GM18907 (cell line): ENCODE results near the gene ADH4.
"Not testable (repeated sequence)": the region's sequence is repeated elsewhere in the genome, so short reads cannot be mapped to it uniquely, and the experiment has no call there.

ENCODE experiments used
- ATAC-seq: cut with Tn5 transposase; IDR thresholded peaks from one replicate; pipeline ENCODE4 v1.9.1; 2021; ENCODE audit warnings: mild to moderate bottlenecking, moderate library complexity; ENCODE audit not compliant: unreplicated experiment

The ADH4 gene

DNA sequence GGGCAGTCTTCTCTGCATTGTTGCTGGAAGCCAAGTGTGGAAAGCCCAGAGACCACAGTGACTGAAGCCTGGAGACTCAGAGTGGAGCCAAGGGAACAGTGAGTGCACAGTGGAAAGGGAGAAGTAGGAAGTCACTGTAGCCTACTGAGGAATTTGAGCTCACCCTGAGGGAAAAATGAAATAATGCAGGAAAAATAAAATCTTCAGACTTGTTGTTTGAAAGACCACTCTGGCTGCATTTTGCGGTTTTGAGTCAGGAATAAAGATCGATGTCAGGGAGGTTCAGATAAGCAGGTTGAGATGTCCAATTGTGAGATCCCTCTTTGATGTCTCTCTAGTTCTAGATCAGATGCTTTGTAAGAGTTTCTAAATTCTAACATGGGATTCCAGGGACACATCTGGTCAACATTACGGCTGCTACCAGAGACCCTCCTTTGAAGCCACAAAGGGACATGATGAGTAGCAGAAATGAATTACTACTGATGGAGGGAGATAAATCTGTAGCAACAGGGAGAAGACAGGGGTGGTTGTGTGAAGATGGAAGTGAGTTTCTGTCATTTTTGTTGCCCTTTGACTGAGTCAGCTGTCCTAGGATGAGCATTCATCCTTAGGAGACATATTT is 8.4 kb downstream of the ADH4 start:
- ATAC-seq = no peak

DNA sequence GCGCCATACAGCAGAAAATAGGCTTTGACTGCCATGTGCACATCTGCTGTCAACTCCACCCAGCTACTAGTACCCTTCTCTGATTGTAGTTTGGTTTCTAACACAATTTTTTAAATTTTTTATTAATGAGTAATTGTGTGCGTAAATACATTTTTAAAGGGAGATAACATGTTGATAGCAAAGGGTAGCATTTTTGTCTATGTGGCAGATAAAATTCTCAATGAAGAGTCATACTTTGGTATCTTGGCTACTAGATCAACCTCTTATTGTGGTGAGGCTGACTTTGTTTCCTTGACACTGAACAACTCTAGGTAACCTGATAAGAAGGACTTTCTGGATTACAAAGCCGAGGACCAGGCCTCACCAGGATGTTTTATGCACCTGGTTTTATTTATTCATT is 9.5 kb downstream of the ADH4 start:
- no peak for ATAC-seq

DNA sequence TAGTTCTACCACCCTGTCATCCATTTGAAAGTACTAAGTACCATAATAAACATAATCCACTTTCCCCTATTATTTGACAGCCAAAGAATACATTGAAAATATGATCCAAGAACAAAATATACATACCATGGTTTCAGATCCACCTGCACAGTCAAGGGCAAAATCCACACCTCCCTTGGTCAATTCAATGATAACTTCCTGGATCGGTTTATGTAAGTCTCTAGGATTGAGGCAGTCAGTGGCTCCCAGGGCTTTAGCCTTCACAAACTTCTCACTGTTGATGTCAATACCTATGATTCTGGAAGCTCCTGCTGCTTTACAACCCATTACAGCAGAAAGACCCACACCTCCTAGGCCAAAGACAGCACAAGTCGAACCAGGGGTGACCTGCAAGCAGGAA is 12.7 kb downstream of the ADH4 start:
- ATAC-seq = no peak

GRCh38 chr4:99126376-99126775 is 17.7 kb downstream of the ADH4 start:
- ATAC-seq = no peak

DNA sequence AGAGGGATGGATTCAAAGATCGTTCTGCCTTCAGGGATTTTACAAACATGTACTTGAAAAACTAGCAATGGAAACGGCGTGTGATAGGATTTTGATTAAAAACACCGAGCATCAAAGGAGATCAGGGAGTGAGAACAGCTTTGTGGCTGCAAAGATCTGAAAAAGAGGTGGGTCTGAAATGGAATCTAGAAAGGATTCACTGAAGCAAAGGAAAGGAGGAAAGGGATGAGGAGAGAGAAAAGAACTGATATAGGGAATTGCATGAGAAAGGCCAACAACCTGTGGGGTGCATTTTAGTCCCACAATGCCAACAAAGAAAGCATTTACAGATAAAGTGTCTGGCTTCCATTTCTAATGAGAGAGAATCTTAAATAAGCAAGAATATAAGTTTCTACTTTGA is 23.1 kb downstream of the ADH4 start:
- ATAC-seq = no peak

- ATAC-seq = no peak
Observed at GRCh38 chr4:99120501-99120900, 23.6 kb downstream of the ADH4 start.

DNA sequence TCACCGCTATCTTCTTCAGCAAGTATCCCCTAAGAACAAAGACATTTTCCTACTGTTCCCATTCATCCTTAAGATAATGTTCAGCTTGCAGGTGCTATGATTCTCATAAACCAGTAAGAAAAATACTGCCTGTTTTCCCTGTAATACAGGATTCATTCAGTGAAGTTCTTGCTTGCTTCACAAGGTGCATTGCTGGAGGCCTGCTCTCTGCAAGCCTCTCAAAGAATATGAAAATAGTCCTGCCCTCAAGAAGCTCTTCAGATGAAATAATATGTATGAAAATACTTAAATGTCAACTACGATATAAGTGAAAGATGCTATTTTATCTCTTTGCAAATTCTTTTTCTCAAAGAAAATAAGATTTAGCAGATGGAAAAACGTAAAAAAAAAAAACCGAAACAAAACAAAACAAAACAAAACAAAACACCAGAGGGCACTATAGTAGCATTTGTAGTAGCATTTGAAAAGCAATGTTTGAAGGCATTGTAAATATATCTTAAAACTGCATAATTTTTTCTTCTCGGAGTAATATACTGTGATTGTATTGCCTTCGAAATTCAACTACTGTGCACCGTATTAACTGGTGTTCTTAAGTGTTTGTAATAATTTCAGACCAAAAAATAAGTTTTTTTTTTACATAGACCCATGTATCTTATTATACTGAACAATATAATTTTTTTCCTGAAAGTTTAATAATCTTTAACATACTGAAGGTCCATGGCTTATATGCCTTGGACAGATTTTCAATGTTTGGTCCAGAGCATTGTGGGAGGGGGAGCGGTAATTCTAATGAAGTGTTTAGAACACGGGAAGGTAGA is 26.0 kb downstream of the ADH4 start:
- no peak for ATAC-seq

GRCh38 chr4:99117122-99117841 is 26.8 kb downstream of the ADH4 start:
- not testable (repeated sequence) for ATAC-seq

DNA sequence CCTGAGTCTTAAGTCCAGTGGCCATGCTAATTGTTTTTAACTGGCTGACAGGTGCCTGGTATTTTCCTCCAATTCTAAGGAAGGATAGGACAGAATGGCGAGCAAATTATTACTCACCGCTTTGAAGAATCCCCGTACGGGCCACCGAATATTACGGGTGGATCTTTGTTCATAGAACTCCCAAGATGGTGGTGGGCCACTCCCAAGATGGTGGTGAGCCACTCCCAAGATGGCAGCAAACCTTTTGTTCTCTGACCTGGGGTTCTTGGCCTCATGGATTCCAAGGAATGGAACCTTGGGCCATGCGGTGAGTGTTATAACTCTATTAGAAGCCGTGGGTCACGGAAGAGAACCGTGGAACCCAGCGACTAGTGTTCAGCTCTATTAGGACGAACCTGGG is 34.8 kb downstream of the ADH4 start:
- ATAC-seq = not testable (repeated sequence)

- ATAC-seq = no peak
Observed at GRCh38 chr4:99104153-99104552, 39.9 kb downstream of the ADH4 start.

GRCh38 chr4:99103166-99103565 is 40.9 kb downstream of the ADH4 start:
- no peak for ATAC-seq

GRCh38 chr4:99102634-99103033 is 41.5 kb downstream of the ADH4 start:
- ATAC-seq = no peak

- ATAC-seq = no peak
Observed at GRCh38 chr4:99100876-99101275, 43.2 kb downstream of the ADH4 start.

GRCh38 chr4:99099814-99100213 is 44.3 kb downstream of the ADH4 start:
- not testable (repeated sequence) for ATAC-seq

- no peak for ATAC-seq
Observed at GRCh38 chr4:99099311-99099710, 44.8 kb downstream of the ADH4 start.

GRCh38 chr4:99091841-99092240 is 52.3 kb downstream of the ADH4 start:
- ATAC-seq = not testable (repeated sequence)

- ATAC-seq = no peak
Observed at GRCh38 chr4:99091216-99091575, 52.9 kb downstream of the ADH4 start.

DNA sequence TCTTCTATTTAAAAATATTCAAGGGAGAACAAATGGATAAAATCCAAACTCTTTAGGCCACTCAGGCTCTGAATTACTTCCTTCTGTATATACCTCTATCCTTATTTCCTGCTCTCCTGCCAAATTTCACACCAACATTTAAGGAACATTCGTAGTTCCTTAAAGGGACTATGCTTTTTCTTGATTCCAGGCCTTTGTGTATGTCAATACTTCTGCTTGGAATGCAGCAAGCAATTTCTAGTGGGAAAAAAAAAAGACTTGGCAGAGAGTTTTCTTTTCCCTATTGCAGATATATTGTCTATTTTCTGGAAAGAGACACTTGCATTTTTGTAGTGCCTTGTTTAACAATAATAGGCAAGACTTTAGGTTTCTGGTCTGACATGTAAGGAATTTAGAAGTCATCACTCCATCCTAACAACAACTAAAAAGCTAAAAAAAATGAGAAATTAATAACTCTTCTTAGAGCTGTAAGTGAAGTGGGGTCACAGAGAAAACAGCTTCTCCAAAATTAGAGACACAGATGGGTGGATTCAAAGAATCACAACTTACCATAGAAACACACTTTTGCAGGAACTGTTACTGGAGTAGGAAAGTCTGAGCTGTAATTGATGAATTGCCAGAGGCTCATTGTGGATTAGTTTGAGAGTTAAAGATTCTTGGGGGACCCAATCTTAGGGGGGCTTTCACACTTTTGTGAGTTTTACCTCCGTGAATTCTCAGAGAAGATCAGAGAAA is 53.4 kb downstream of the ADH4 start:
- no peak for ATAC-seq

- peak; percentile 93 for ATAC-seq
Observed at GRCh38 chr4:99088481-99089365, 55.4 kb downstream of the ADH4 start, which contains the start of gene ADH5. Gene ADH5 (minus strand): TSS chr4:99088788. CDS start chr4:99088700, 88 bp downstream.

DNA sequence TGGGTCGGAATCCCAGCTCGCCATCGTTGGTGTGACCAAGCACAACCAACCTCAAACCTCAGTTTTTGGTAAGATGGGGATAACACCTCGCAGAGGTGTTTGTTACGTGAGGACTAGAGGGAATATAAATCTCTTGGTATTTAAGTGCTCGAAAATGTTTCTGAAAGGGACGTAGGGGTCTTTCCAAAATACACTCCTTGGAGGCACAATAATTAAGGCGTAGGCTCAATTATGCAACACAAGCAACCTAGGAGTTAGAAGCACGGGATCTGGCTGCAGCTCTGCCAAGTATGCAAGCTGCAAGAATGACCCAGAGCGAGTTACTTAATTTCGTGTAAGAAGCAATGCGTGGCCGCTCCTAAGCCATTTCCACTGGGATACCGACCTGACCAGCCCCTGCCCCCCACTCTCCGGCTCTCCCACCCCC is 56.1 kb downstream of the ADH4 start:
- ATAC-seq = peak; percentile 36
